ENCODE data around the gene IL24. TPM values are rescaled to one million over a fixed set of nuclear protein-coding genes. Genes with fewer than 3 reads are reported as not detected.
A peak's percentile ranks its signal among the peaks of the same experiment; 100 is the strongest.

IL24 gene
- total RNA-seq, 1 experiment from 2014 or later, result not detected

GRCh38 chr1:206911064-206911663 is 13.9 kb downstream of the IL24 start (continued):
- TF ChIP-seq RAD21 (IDR thresholded peaks at IDR 0.05; ENCODE audit: low read depth), result peak; percentile 69

DNA sequence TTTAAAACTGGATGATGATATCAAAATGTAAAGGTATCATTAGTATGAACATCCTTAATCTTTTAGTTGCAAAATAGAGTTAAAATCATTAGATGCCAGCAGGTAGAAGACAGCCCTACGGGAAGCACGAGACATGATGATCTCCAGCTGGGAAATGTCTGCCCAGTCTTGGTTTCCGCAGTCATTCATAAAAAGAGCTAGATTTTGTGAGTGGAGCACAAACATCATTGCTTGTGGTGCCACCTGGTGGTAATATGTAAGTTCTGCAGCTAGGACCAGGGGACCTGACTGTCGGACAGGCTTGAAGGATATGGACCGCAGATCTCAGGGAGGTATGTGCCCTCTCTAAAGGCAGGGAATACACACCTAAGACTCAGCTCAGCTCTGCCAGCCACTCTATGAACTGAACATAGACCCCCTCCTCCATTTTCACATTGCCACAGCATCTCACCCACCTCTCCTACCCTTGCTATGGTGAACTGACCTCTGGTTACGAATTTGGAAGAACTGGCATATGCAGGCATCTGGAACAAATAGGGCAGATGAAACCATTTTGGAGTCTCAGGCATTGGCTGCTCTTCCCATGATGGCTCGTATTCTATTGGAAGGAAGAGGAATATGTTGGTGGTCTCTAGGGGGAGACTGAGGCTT is 15.3 kb downstream of the IL24 start:
- Histone ChIP-seq H3K4me3 (replicated peaks in 1 of 2; ENCODE audit: low read depth in 1 of 2, low read length in 2 of 2) (no peak overlapping the region), H3K36me3 (ENCODE audit: control insufficient read depth in 1 of 2, insufficient read depth in 2 of 2, low read length in 2 of 2) (no peaks in the 10 kb centered on the region), H3K9me3 (ENCODE audit: control insufficient read depth in 1 of 2, insufficient read depth in 1 of 2, low read depth in 1 of 2, low read length in 2 of 2) (no peaks in the 10 kb centered on the region), H2AFZ (ENCODE audit: low read depth, low read length, poor library complexity, severe bottlenecking) (peak overlapping the region; percentile 5), H3K9ac (ENCODE audit: low read length) (no peak overlapping the region), H3K4me2 (ENCODE audit: low read length) (0 out of 2 replicates have a peak overlapping the region, but pooled peaks have one; percentile 0), H3K79me2 (ENCODE audit: insufficient read depth, low read length) (no peaks in the 10 kb centered on the region), H3K9me2 (ENCODE audit: insufficient read depth) (no peaks in the 10 kb centered on the region), H4K20me1 (ENCODE audit: insufficient read depth) (no peaks in the 10 kb centered on the region), H3K27ac (ENCODE audit: low read depth, low read length) (no peak overlapping the region), H3K4me1 (ENCODE audit: control insufficient read depth in 1 of 2, insufficient read depth in 2 of 2, low read length in 2 of 2) (peaks cover 0 to 20% of the 10 kb centered on the region in 2 experiments; a peak in 2 of 4 replicates), H3K27me3 (ENCODE audit: insufficient read depth, low read length) (no peaks in the 10 kb centered on the region; the same call in 1 of the 2 replicates)
- POLR2A ChIA-PET, result no interaction called here
- intact Hi-C loops (cut with micrococcal nuclease), result loop anchor here (1.0 to 5.0 kb wide), 7 partner anchors 47 to 435 kb away; partner anchors contain the start of gene IL20
- peak; percentile 57 for ATAC-seq
- peak; percentile 64 for DNase-seq (ENCODE audit: low read depth, low spot score)
- RAD21 ChIA-PET (ENCODE audit: low non-redundant PET in 1 of 2, low total read pairs in 2 of 2, uncharacterized antibody in 2 of 2, unreplicated experiment in 2 of 2), result interaction anchor here (0.7 to 1.7 kb wide), 9 partner anchors 56 to 587 kb away, joined by 3 to 9 read pairs (median 5); no protein-coding TSS in a partner anchor
- no TSS peak for BruUV-seq (replicated peaks)
- TF ChIP-seq EZH2phosphoT487 (IDR thresholded peaks at IDR 0.05; ENCODE audit: borderline replicate concordance) (no peak), CEBPB (IDR thresholded peaks at IDR 0.05; ENCODE audit: low read depth) (no peak), ELF1 (IDR thresholded peaks at IDR 0.05; ENCODE audit: borderline replicate concordance, low read depth) (no peak), YY1 (IDR thresholded peaks at IDR 0.05; ENCODE audit: extremely low read depth, insufficient replicate concordance, low read depth, low read length) (peak; percentile 48), RAD21 (IDR thresholded peaks at IDR 0.05; ENCODE audit: low read depth) (peak; percentile 88), EZH2 (IDR thresholded peaks at IDR 0.05) (no peak), CTCF (IDR thresholded peaks at IDR 0.05 in 2 of 3, conservative IDR thresholded peaks at IDR 0.05 in 1 of 3; ENCODE audit: borderline replicate concordance in 1 of 3, insufficient read depth in 1 of 3, low read depth in 2 of 3, low read length in 2 of 3) (peak; percentile 78 to 80 (median 79)), ATF3 (IDR thresholded peaks at IDR 0.05) (no peak), EGR1 (IDR thresholded peaks at IDR 0.05; ENCODE audit: low read depth) (no peak), FOSL1 (IDR thresholded peaks at IDR 0.05; ENCODE audit: low read depth) (no peak), SP1 (IDR thresholded peaks at IDR 0.05; ENCODE audit: low read depth) (no peak), POLR2AphosphoS5 (IDR thresholded peaks at IDR 0.05; ENCODE audit: low read depth, low read length) (no peak), SIN3A (IDR thresholded peaks at IDR 0.05; ENCODE audit: low read depth) (no peak)
- TF ChIP-seq, protein P1, sequence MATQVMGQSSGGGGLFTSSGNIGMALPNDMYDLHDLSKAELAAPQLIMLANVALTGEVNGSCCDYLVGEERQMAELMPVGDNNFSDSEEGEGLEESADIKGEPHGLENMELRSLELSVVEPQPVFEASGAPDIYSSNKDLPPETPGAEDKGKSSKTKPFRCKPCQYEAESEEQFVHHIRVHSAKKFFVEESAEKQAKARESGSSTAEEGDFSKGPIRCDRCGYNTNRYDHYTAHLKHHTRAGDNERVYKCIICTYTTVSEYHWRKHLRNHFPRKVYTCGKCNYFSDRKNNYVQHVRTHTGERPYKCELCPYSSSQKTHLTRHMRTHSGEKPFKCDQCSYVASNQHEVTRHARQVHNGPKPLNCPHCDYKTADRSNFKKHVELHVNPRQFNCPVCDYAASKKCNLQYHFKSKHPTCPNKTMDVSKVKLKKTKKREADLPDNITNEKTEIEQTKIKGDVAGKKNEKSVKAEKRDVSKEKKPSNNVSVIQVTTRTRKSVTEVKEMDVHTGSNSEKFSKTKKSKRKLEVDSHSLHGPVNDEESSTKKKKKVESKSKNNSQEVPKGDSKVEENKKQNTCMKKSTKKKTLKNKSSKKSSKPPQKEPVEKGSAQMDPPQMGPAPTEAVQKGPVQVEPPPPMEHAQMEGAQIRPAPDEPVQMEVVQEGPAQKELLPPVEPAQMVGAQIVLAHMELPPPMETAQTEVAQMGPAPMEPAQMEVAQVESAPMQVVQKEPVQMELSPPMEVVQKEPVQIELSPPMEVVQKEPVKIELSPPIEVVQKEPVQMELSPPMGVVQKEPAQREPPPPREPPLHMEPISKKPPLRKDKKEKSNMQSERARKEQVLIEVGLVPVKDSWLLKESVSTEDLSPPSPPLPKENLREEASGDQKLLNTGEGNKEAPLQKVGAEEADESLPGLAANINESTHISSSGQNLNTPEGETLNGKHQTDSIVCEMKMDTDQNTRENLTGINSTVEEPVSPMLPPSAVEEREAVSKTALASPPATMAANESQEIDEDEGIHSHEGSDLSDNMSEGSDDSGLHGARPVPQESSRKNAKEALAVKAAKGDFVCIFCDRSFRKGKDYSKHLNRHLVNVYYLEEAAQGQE (IDR thresholded peaks at IDR 0.05; ENCODE audit: low read depth), result no peak
- CTCF ChIA-PET, result interaction anchor here (0.7 to 3.0 kb wide), 51 partner anchors 9 to 587 kb away, joined by 3 to 48 read pairs (median 4); partner anchors contain the start of genes C1orf116, DYRK3, EIF2D and FCMR
